WTC11 (cell line): ENCODE data around the gene TRPC4AP. TPM values are rescaled to one million over a fixed set of nuclear protein-coding genes. Genes with fewer than 3 reads are reported as not detected.

Experiments
- ATAC-seq: fragments of 200-7000 bp; cut with Tn5 transposase; 2 replicates; pipeline ENCODE4 v1.10.0; 2021; ENCODE audit warnings: mild to moderate bottlenecking, moderate library complexity
- CTCF ChIA-PET: fragments of 300-600 bp; sonication (Branson Sonifier 250); formaldehyde crosslinking; loops from one replicate; lab custom pipeline; 2021; ENCODE audit warnings: antibody characterized with exemption; lab: Charles Lee
- POLR2A ChIA-PET: fragments of 350-600 bp; sonication (Branson Sonifier 250); formaldehyde crosslinking; loops from one replicate; lab custom pipeline; 2021; ENCODE audit warnings: antibody characterized with exemption; lab: Charles Lee
- DNase-seq: peaks from one replicate; pipeline ENCODE4 v3.0.0; 2021; ENCODE audit warnings: low spot score
- H3K27ac Mint-ChIP-seq: 2 replicates; pipeline ENCODE4 v1.8.0; 2021; ENCODE audit warnings: mixed read lengths
- H3K27me3 Mint-ChIP-seq: 2 replicates; pipeline ENCODE4 v1.8.0; 2021; ENCODE audit warnings: low read depth, mild to moderate bottlenecking, moderate library complexity, mixed read lengths
- H3K36me3 Mint-ChIP-seq: 2 replicates; pipeline ENCODE4 v1.8.0; 2021; ENCODE audit warnings: mixed read lengths
- H3K4me1 Mint-ChIP-seq: 2 replicates; pipeline ENCODE4 v1.8.0; 2022; ENCODE audit warnings: mixed read lengths
- H3K4me3 Mint-ChIP-seq: 2 replicates; pipeline ENCODE4 v1.8.0; 2021; ENCODE audit warnings: mild to moderate bottlenecking, moderate library complexity, mixed read lengths
- H3K9me3 Mint-ChIP-seq: 2 replicates; pipeline ENCODE4 v1.8.0; 2021; ENCODE audit warnings: mixed read lengths
- GABPB1 ChIP-seq: sonication (generic); formaldehyde crosslinking; IDR thresholded peaks from 2 replicates; pipeline ENCODE4 v1.8.1; 2023; ENCODE audit warnings: mild to moderate bottlenecking, missing genetic modification reagents
- GRHL2 ChIP-seq: fragments of 250-450 bp; sonication (Bioruptor Pico); IDR thresholded peaks from 2 replicates; pipeline ENCODE4 v1.8.0; 2022; ENCODE audit warnings: mild to moderate bottlenecking, moderate library complexity; ENCODE audit not compliant: insufficient replicate concordance, severe bottlenecking
- IRF1 ChIP-seq: sonication (generic); formaldehyde crosslinking; IDR thresholded peaks from 2 replicates; pipeline ENCODE4 v1.8.0; 2023; ENCODE audit warnings: missing genetic modification reagents
- JUN ChIP-seq: sonication (generic); formaldehyde crosslinking; IDR thresholded peaks from 2 replicates; pipeline ENCODE4 v1.8.0; 2023; ENCODE audit warnings: mild to moderate bottlenecking, missing genetic modification reagents
- NFATC4 ChIP-seq: fragments of 250-450 bp; sonication (Bioruptor Pico); IDR thresholded peaks from 2 replicates; pipeline ENCODE4 v1.9.0; 2021; ENCODE audit warnings: mild to moderate bottlenecking
- NFE2L1 ChIP-seq: sonication (generic); formaldehyde crosslinking; IDR thresholded peaks from 2 replicates; pipeline ENCODE4 v1.8.1; 2023; ENCODE audit warnings: missing genetic modification reagents
- NFYB ChIP-seq: sonication (generic); formaldehyde crosslinking; conservative IDR thresholded peaks from 2 replicates; pipeline ENCODE4 v1.8.0; 2022; ENCODE audit warnings: low read depth, missing genetic modification reagents
- NR1H2 ChIP-seq: sonication (generic); formaldehyde crosslinking; IDR thresholded peaks from 2 replicates; pipeline ENCODE4 v1.9.0; 2021; ENCODE audit warnings: mild to moderate bottlenecking, moderate library complexity, missing genetic modification reagents
- NR2C2 ChIP-seq: sonication (generic); formaldehyde crosslinking; IDR thresholded peaks from 2 replicates; pipeline ENCODE4 v1.8.0; 2022; ENCODE audit warnings: mild to moderate bottlenecking, missing genetic modification reagents
- PRDM15 ChIP-seq: sonication (generic); formaldehyde crosslinking; IDR thresholded peaks from 2 replicates; pipeline ENCODE4 v1.8.0; 2022; ENCODE audit warnings: missing genetic modification reagents
- RORB ChIP-seq: fragments of 250-450 bp; sonication (Bioruptor Pico); IDR thresholded peaks from 2 replicates; pipeline ENCODE4 v1.9.0; 2021; ENCODE audit warnings: mild to moderate bottlenecking
- TP53 ChIP-seq: sonication (generic); formaldehyde crosslinking; IDR thresholded peaks from 2 replicates; pipeline ENCODE4 v1.8.1; 2023; ENCODE audit warnings: mild to moderate bottlenecking, missing genetic modification reagents
- USF1 ChIP-seq: sonication (generic); formaldehyde crosslinking; IDR thresholded peaks from 2 replicates; pipeline ENCODE4 v1.8.0; 2022; ENCODE audit warnings: mild to moderate bottlenecking, missing genetic modification reagents
- ZNF396 ChIP-seq: fragments of 250-450 bp; sonication (Bioruptor Pico); IDR thresholded peaks from 2 replicates; pipeline ENCODE4 v1.8.0; 2021; ENCODE audit warnings: mild to moderate bottlenecking, moderate library complexity, borderline replicate concordance
- total RNA-seq: library from RNA; stranded (reverse); gene quantifications from 3 replicates; pipeline ENCODE4 v1.2.3, GENCODE V29; 2021
- TF ChIP-seq, protein P1 (sequence below): sonication (generic); formaldehyde crosslinking; IDR thresholded peaks from 2 replicates; pipeline ENCODE4 v1.8.1; 2022; ENCODE audit warnings: low read depth, missing genetic modification reagents, borderline replicate concordance
- TF ChIP-seq, protein P2 (sequence below): sonication (generic); formaldehyde crosslinking; IDR thresholded peaks from 2 replicates; pipeline ENCODE4 v1.8.1; 2023; ENCODE audit warnings: mild to moderate bottlenecking, missing genetic modification reagents, borderline replicate concordance
- TF ChIP-seq, protein P3 (sequence below): fragments of 250-450 bp; sonication (Bioruptor Pico); IDR thresholded peaks from 2 replicates; pipeline ENCODE4 v1.9.0; 2021; ENCODE audit warnings: mild to moderate bottlenecking
- TF ChIP-seq, protein P4 (sequence below): sonication (generic); formaldehyde crosslinking; IDR thresholded peaks from 2 replicates; pipeline ENCODE4 v1.8.0; 2022; ENCODE audit warnings: mild to moderate bottlenecking, missing genetic modification reagents
- TF ChIP-seq, protein P5 (sequence below): sonication (generic); formaldehyde crosslinking; IDR thresholded peaks from 2 replicates; pipeline ENCODE4 v1.8.1; 2022; ENCODE audit warnings: mild to moderate bottlenecking, missing genetic modification reagents, moderate library complexity, borderline replicate concordance

The TRPC4AP gene
- total RNA-seq, 1 experiment from 2014 or later = 73.8 TPM

DNA sequence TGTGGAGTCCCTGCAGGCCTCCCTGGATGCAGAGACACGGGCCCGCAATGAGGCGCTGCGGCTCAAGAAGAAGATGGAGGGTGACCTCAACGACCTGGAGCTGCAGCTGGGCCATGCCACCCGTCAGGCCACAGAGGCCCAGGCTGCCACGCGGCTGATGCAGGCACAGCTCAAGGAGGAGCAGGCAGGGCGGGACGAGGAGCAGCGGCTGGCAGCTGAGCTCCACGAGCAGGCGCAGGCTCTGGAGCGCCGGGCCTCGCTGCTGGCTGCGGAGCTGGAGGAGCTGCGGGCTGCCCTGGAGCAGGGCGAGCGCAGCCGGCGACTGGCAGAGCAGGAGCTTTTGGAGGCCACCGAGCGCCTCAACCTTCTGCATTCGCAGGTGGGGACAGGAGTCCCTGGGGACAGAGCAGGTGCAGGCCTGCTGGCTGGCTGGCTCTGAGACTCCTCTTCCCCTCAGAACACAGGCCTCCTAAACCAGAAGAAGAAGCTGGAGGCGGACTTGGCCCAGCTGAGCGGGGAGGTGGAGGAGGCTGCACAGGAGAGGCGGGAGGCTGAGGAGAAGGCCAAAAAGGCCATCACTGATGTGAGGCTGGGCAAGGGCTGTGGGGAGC lies 92.2 kb downstream of the TRPC4AP start (continued):
- TF ChIP-seq, protein P1, sequence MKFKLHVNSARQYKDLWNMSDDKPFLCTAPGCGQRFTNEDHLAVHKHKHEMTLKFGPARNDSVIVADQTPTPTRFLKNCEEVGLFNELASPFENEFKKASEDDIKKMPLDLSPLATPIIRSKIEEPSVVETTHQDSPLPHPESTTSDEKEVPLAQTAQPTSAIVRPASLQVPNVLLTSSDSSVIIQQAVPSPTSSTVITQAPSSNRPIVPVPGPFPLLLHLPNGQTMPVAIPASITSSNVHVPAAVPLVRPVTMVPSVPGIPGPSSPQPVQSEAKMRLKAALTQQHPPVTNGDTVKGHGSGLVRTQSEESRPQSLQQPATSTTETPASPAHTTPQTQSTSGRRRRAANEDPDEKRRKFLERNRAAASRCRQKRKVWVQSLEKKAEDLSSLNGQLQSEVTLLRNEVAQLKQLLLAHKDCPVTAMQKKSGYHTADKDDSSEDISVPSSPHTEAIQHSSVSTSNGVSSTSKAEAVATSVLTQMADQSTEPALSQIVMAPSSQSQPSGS = no peak
- TF ChIP-seq GRHL2 = no peak
- TF ChIP-seq, protein P2, sequence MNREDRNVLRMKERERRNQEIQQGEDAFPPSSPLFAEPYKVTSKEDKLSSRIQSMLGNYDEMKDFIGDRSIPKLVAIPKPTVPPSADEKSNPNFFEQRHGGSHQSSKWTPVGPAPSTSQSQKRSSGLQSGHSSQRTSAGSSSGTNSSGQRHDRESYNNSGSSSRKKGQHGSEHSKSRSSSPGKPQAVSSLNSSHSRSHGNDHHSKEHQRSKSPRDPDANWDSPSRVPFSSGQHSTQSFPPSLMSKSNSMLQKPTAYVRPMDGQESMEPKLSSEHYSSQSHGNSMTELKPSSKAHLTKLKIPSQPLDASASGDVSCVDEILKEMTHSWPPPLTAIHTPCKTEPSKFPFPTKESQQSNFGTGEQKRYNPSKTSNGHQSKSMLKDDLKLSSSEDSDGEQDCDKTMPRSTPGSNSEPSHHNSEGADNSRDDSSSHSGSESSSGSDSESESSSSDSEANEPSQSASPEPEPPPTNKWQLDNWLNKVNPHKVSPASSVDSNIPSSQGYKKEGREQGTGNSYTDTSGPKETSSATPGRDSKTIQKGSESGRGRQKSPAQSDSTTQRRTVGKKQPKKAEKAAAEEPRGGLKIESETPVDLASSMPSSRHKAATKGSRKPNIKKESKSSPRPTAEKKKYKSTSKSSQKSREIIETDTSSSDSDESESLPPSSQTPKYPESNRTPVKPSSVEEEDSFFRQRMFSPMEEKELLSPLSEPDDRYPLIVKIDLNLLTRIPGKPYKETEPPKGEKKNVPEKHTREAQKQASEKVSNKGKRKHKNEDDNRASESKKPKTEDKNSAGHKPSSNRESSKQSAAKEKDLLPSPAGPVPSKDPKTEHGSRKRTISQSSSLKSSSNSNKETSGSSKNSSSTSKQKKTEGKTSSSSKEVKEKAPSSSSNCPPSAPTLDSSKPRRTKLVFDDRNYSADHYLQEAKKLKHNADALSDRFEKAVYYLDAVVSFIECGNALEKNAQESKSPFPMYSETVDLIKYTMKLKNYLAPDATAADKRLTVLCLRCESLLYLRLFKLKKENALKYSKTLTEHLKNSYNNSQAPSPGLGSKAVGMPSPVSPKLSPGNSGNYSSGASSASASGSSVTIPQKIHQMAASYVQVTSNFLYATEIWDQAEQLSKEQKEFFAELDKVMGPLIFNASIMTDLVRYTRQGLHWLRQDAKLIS (CRISPR knock-in tag) = no peak
- no peak for TF ChIP-seq IRF1 (CRISPR knock-in tag)
- TF ChIP-seq GABPB1 (CRISPR knock-in tag) = no peak
- TF ChIP-seq, protein P3, sequence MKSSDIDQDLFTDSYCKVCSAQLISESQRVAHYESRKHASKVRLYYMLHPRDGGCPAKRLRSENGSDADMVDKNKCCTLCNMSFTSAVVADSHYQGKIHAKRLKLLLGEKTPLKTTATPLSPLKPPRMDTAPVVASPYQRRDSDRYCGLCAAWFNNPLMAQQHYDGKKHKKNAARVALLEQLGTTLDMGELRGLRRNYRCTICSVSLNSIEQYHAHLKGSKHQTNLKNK (CRISPR knock-in tag) = no peak
- TF ChIP-seq RORB (CRISPR knock-in tag) = no peak
- no peak for TF ChIP-seq NFATC4 (CRISPR knock-in tag)
- no peak for TF ChIP-seq JUN (CRISPR knock-in tag)
- no peak for TF ChIP-seq NR2C2 (CRISPR knock-in tag)
- TF ChIP-seq, all 79 proteins: peak for 0

DNA sequence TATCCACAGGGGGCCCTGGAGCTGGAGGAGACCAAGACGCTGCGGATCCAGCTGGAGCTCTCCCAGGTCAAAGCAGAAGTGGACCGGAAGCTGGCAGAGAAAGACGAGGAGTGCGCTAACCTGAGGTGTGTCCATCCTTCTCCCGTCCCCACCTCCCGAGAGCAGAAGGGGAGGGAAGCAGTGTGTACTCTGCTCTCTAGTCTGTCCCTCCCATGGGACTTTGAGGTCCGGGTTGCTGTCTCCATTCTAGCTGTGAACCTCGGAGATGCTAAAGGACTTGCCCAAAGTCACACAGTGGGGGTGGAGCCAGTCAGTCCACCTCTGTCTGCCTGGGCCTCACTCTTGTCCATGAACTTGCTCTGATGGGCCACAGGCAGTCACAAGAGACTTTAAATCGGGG lies 92.8 kb downstream of the TRPC4AP start:
- Mint-ChIP-seq H3K4me1 (peaks cover 6% of the 10 kb centered on the region), H3K4me3 (no peak overlapping the region), H3K27ac (no peak overlapping the region), H3K36me3 (peaks cover 30% of the 10 kb centered on the region), H3K27me3 (no peaks in the 10 kb centered on the region), H3K9me3 (no peaks in the 10 kb centered on the region)
- ChIA-PET CTCF (interaction anchor here (2.0 to 7.3 kb wide), 3 partner anchors 16 to 126 kb away, joined by 7 to 152 read pairs (median 29); partner anchors contain the start of genes ACSS2, GGT7, GSS and MYH7B), POLR2A (no interaction called here)
- no peak for ATAC-seq
- DNase-seq = no peak
- TF ChIP-seq ZNF396 (CRISPR knock-in tag) = no peak
- TF ChIP-seq NR1H2 (CRISPR knock-in tag) = no peak
- no peak for TF ChIP-seq PRDM15
- no peak for TF ChIP-seq NR2C2 (CRISPR knock-in tag)
- TF ChIP-seq NFYB (CRISPR knock-in tag) = no peak
- no peak for TF ChIP-seq NFATC4 (CRISPR knock-in tag)
- TF ChIP-seq USF1 (CRISPR knock-in tag) = no peak
- no peak for TF ChIP-seq NFE2L1 (CRISPR knock-in tag)
- TF ChIP-seq GRHL2 = no peak
- TF ChIP-seq, protein P4, sequence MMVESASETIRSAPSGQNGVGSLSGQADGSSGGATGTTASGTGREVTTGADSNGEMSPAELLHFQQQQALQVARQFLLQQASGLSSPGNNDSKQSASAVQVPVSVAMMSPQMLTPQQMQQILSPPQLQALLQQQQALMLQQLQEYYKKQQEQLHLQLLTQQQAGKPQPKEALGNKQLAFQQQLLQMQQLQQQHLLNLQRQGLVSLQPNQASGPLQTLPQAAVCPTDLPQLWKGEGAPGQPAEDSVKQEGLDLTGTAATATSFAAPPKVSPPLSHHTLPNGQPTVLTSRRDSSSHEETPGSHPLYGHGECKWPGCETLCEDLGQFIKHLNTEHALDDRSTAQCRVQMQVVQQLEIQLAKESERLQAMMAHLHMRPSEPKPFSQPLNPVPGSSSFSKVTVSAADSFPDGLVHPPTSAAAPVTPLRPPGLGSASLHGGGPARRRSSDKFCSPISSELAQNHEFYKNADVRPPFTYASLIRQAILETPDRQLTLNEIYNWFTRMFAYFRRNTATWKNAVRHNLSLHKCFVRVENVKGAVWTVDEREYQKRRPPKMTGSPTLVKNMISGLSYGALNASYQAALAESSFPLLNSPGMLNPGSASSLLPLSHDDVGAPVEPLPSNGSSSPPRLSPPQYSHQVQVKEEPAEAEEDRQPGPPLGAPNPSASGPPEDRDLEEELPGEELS (CRISPR knock-in tag) = no peak
- TF ChIP-seq, protein P5, sequence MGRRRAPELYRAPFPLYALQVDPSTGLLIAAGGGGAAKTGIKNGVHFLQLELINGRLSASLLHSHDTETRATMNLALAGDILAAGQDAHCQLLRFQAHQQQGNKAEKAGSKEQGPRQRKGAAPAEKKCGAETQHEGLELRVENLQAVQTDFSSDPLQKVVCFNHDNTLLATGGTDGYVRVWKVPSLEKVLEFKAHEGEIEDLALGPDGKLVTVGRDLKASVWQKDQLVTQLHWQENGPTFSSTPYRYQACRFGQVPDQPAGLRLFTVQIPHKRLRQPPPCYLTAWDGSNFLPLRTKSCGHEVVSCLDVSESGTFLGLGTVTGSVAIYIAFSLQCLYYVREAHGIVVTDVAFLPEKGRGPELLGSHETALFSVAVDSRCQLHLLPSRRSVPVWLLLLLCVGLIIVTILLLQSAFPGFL (CRISPR knock-in tag) = no peak
- no peak for TF ChIP-seq TP53 (CRISPR knock-in tag)
